Lung (tissue), 12 donors: Measurements from ENCODE around the gene SLC2A8. TPM values are rescaled to one million over a fixed set of nuclear protein-coding genes. Genes with fewer than 3 reads are reported as not detected.

Experiments
- ATAC-seq: fragments of 200-7000 bp; cut with Tn5 transposase; one replicate; pipeline ENCODE4 v1.9.1; 2020; ENCODE audit warnings: moderate number of reproducible peaks; ENCODE audit not compliant: insufficient read depth, low FRiP score
- DNase-seq, 3 donors: peaks; one replicate each; pipeline ENCODE4 v3.0.0-alpha.2; 2013 to 2017
- H3K27ac ChIP-seq, 2 donors: one replicate each; pipeline ENCODE4 v1.5.1; 2013; ENCODE audit warnings: mild to moderate bottlenecking in 2 of 2, moderate library complexity in 2 of 2, control low read depth in 1 of 2, inconsistent platforms in 1 of 2, low read depth in 1 of 2, low read length in 1 of 2
- H3K27me3 ChIP-seq, 3 donors: one replicate each; pipeline ENCODE4 v1.5.1; 2013; ENCODE audit warnings: low read length in 2 of 3; ENCODE audit not compliant: control insufficient read depth in 3 of 3, insufficient read depth in 3 of 3
- H3K36me3 ChIP-seq, 4 donors: one replicate each; pipeline ENCODE4 v1.5.1; 2013; ENCODE audit warnings: low read length in 4 of 4, mild to moderate bottlenecking in 1 of 4, moderate library complexity in 1 of 4; ENCODE audit not compliant: control insufficient read depth in 4 of 4, insufficient read depth in 4 of 4
- H3K4me1 ChIP-seq, 5 donors: one replicate each; pipeline ENCODE4 v1.5.1; 2013; ENCODE audit warnings: low read length in 5 of 5, mild to moderate bottlenecking in 2 of 5, moderate library complexity in 1 of 5; ENCODE audit not compliant: control insufficient read depth in 5 of 5, insufficient read depth in 5 of 5
- H3K4me3 ChIP-seq: one replicate; pipeline ENCODE4 v1.5.1; 2013; ENCODE audit warnings: mild to moderate bottlenecking, control low read depth, moderate library complexity
- H3K9ac ChIP-seq, 2 donors: one replicate each; pipeline ENCODE4 v1.5.1; 2013; ENCODE audit warnings: low read length in 2 of 2, control low read depth in 1 of 2; ENCODE audit not compliant: insufficient read depth in 1 of 2
- H3K9me3 ChIP-seq, 4 donors: one replicate each; pipeline ENCODE4 v1.5.1; 2013; ENCODE audit warnings: low read length in 3 of 4, mild to moderate bottlenecking in 1 of 4, moderate library complexity in 1 of 4; ENCODE audit not compliant: control insufficient read depth in 4 of 4, insufficient read depth in 3 of 4
- CTCF ChIP-seq: IDR thresholded peaks from 2 replicates; pipeline ENCODE4 v1.5.1; 2012; ENCODE audit warnings: mild to moderate bottlenecking; ENCODE audit errors: control extremely low read depth, extremely low read depth
- WGBS, 2 donors: extraction: QIAGEN DNeasy Blood & Tissue Kit; methylation state at CpG; one replicate each; pipeline ENCODE4 v1.1.7; 2013; 5-methylcytosine and 5-hydroxymethylcytosine counted together
- polyA plus RNA-seq, 2 donors: library from polyadenylated mRNA; stranded (reverse); fragments of 200-250 nt; gene quantifications; one replicate each; pipeline ENCODE4 v1.2.1, GENCODE V29; 2013
- total RNA-seq, 2 donors: library from RNA; depleted of rRNA in 1 of 2; stranded (reverse); fragments of >200 nt in 1 of 2; gene quantifications; one replicate each; pipeline ENCODE4 v1.2.1, GENCODE V29; 2014 to 2021
- donor health status: control.
- donor health status: control.
- donor health status: Bipolar disorder and iron deficiency.
- donor health status: healthy.
- donor health status: DM: yes; HTN: yes; CAD: no.

Gene SLC2A8
- total and polyA plus RNA-seq, 4 donors: 8.9 to 18.8 (median 16.3) TPM

- Histone ChIP-seq H3K9ac (no peak overlapping the region), H3K36me3 (peaks cover 0 to 7% (median 0%) of the 10 kb centered on the region in 4 donors), H3K4me1 (peaks cover 0 to 9% (median 3%) of the 10 kb centered on the region in 5 donors), H3K27me3 (no peaks in the 10 kb centered on the region), H3K9me3 (no peaks in the 10 kb centered on the region), H3K27ac (no peak overlapping the region), H3K4me3 (no peak overlapping the region)
- TF ChIP-seq CTCF: no peak
- 67 to 75% methylated on average over 4 of the region's 4 CpGs for WGBS, 2 donors
- ATAC-seq (no peak), DNase-seq (no peak)
Observed at GRCh38 chr9:127389381-127390247, 7.4 kb upstream of the SLC2A8 start.

- no peak for DNase-seq
- peaks cover 0 to 7% (median 0%) of the 10 kb centered on the region in 4 donors for H3K36me3 ChIP-seq
- no peak overlapping the region for H3K27ac ChIP-seq
- TF ChIP-seq CTCF: no peak
- H3K4me1 ChIP-seq: peaks cover 0 to 9% (median 3%) of the 10 kb centered on the region in 5 donors
- ATAC-seq: no peak
- H3K27me3 ChIP-seq: no peaks in the 10 kb centered on the region
- H3K9ac ChIP-seq: no peak overlapping the region
- no peaks in the 10 kb centered on the region for H3K9me3 ChIP-seq
- H3K4me3 ChIP-seq: no peak overlapping the region
- WGBS, 2 donors: 25 to 69% methylated on average over 2 of the region's 2 CpGs
Observed at GRCh38 chr9:127390248-127390545, 6.8 kb upstream of the SLC2A8 start.

DNA sequence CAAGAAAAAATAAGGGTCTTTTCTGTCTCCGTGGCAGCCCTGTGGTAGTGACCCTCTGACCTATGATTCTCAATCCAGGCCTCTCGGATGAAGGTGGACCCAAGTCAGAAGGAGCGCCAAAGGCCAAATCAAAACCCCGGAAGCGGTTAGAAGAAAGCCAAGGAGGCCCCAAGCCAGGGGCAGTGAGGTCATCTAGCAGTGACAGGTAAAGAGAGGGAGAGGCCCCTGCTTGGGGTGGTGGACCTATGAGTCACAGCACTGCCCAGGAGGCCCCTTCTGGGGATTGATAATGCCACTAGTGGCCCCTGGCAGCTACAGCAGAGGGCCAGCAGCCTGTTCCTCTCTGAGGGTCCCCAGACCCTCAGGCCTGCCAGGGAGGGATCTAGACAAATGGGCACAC, 6.4 kb upstream of the SLC2A8 start:
- no peak for ATAC-seq
- H3K4me3 ChIP-seq: no peak overlapping the region
- H3K27me3 ChIP-seq: no peaks in the 10 kb centered on the region
- DNase-seq: no peak
- peaks cover 0 to 7% (median 0%) of the 10 kb centered on the region in 4 donors for H3K36me3 ChIP-seq
- H3K9ac ChIP-seq: no peak overlapping the region
- 70 to 71% methylated on average over 5 of the region's 5 CpGs for WGBS, 2 donors
- TF ChIP-seq CTCF: no peak
- peaks cover 0 to 9% (median 3%) of the 10 kb centered on the region in 5 donors for H3K4me1 ChIP-seq
- no peaks in the 10 kb centered on the region for H3K9me3 ChIP-seq
- H3K27ac ChIP-seq: no peak overlapping the region

GRCh38 chr9:127392166-127392565, 4.8 kb upstream of the SLC2A8 start:
- ATAC-seq (no peak), DNase-seq (no peak)
- WGBS, 2 donors: 51 to 79% methylated on average over 5 of the region's 5 CpGs

More at GRCh38 chr9:127392166-127392565, 4.8 kb upstream of the SLC2A8 start:
- H3K9ac ChIP-seq: no peak overlapping the region
- no peaks in the 10 kb centered on the region for H3K27me3 ChIP-seq
- no peak for TF ChIP-seq CTCF
- H3K36me3 ChIP-seq: peaks cover 0 to 7% (median 0%) of the 10 kb centered on the region in 4 donors
- H3K4me3 ChIP-seq: no peak overlapping the region
- H3K9me3 ChIP-seq: no peaks in the 10 kb centered on the region
- H3K27ac ChIP-seq: no peak overlapping the region
- peaks cover 0 to 12% (median 6%) of the 10 kb centered on the region in 5 donors for H3K4me1 ChIP-seq
